Activated naive CD4-positive, alpha-beta T cell treated with anti-CD3 and anti-CD28 coated beads, Interleukin-2, amount 50 U/mL, for 72 hours (primary cell): ENCODE data around the gene RIPPLY2. TPM values are rescaled to one million over a fixed set of nuclear protein-coding genes. Genes with fewer than 3 reads are reported as not detected.
"Not testable (repeated sequence)": the region's sequence is repeated elsewhere in the genome, so short reads cannot be mapped to it uniquely, and the experiment has no call there.

Experiments used
- ATAC-seq, 2 donors: fragments of 150-1000 bp; cut with Tn5 transposase; 2 replicates each; pipeline ENCODE4 v1.10.0; 2021; ENCODE audit warnings: mild to moderate bottlenecking in 2 of 2, moderate library complexity in 2 of 2
- DNase-seq, 2 donors: peaks; one replicate each; pipeline ENCODE4 v3.0.0; 2021 to 2022; ENCODE audit warnings: low spot score in 2 of 2
- H3K27ac Mint-ChIP-seq, 2 donors: one replicate each; pipeline ENCODE4 v1.8.0; 2022; ENCODE audit warnings: mild to moderate bottlenecking in 2 of 2, mixed read lengths in 2 of 2
- H3K36me3 Mint-ChIP-seq, 2 donors: one replicate each; pipeline ENCODE4 v1.8.0; 2022; ENCODE audit warnings: mixed read lengths in 2 of 2
- H3K9me3 Mint-ChIP-seq, 2 donors: one replicate each; pipeline ENCODE4 v1.8.0; 2022; ENCODE audit warnings: mixed read lengths in 2 of 2
- total RNA-seq, 2 donors: library from RNA; stranded (reverse); gene quantifications; one replicate each; pipeline ENCODE4 v1.2.3, GENCODE V29; 2022

Gene RIPPLY2
- total RNA-seq, 2 donors from 2014 or later: not detected

- no peaks in the 10 kb centered on the region for H3K9me3 Mint-ChIP-seq
- ATAC-seq: no peak
- H3K27ac Mint-ChIP-seq: no peak overlapping the region
- no peaks in the 10 kb centered on the region for H3K36me3 Mint-ChIP-seq
- DNase-seq: no peak
These were observed 25.9 kb downstream of the RIPPLY2 start for GRCh38 chr6:83878902-83879644.

- no peak for ATAC-seq
- H3K9me3 Mint-ChIP-seq: no peaks in the 10 kb centered on the region
- H3K27ac Mint-ChIP-seq: peak overlapping the region in 1 of 2 donors; percentile 12
- no peak for DNase-seq
- H3K36me3 Mint-ChIP-seq: no peaks in the 10 kb centered on the region
These were observed 26.6 kb downstream of the RIPPLY2 start for GRCh38 chr6:83879746-83880145.

- ATAC-seq (no peak), DNase-seq (no peak)
- Mint-ChIP-seq H3K27ac (no peak overlapping the region), H3K9me3 (no peaks in the 10 kb centered on the region), H3K36me3 (peaks cover 0 to under 1% of the 10 kb centered on the region in 2 donors)
These were observed 30.1 kb downstream of the RIPPLY2 start for GRCh38 chr6:83883240-83883639.

- DNase-seq (no peak), ATAC-seq (peak; percentile 40 to 56)
- H3K9me3 Mint-ChIP-seq: peaks cover 0 to 6% of the 10 kb centered on the region in 2 donors
- no peak overlapping the region for H3K27ac Mint-ChIP-seq
- H3K36me3 Mint-ChIP-seq: peaks cover 0 to 5% of the 10 kb centered on the region in 2 donors
These were observed 31.4 kb downstream of the RIPPLY2 start for GRCh38 chr6:83884523-83884922.

- DNase-seq (no peak), ATAC-seq (no peak)
- Mint-ChIP-seq H3K27ac (peak overlapping the region in 1 of 2 donors; percentile 38), H3K9me3 (peaks cover 0 to 6% of the 10 kb centered on the region in 2 donors), H3K36me3 (peaks cover 0 to 5% of the 10 kb centered on the region in 2 donors)
These were observed 32.8 kb downstream of the RIPPLY2 start for GRCh38 chr6:83885984-83886383.

GRCh38 chr6:83889621-83890020, 36.5 kb downstream of the RIPPLY2 start:
- Mint-ChIP-seq H3K27ac (no peak overlapping the region), H3K9me3 (peaks cover 0 to 6% of the 10 kb centered on the region in 2 donors), H3K36me3 (peaks cover 0 to 5% of the 10 kb centered on the region in 2 donors)
- DNase-seq (no peak), ATAC-seq (no peak)

- Mint-ChIP-seq H3K27ac (no peak overlapping the region), H3K9me3 (peaks cover 0 to 6% of the 10 kb centered on the region in 2 donors), H3K36me3 (peaks cover 0 to 5% of the 10 kb centered on the region in 2 donors)
- ATAC-seq (no peak), DNase-seq (no peak)
These were observed 37.4 kb downstream of the RIPPLY2 start for GRCh38 chr6:83890520-83890919.

GRCh38 chr6:83891586-83891985, 38.4 kb downstream of the RIPPLY2 start:
- ATAC-seq: no peak
- Mint-ChIP-seq H3K36me3 (peaks cover 7 to 14% of the 10 kb centered on the region in 2 donors), H3K27ac (no peak overlapping the region), H3K9me3 (peaks cover 6% of the 10 kb centered on the region in 2 donors)
- no peak for DNase-seq

- H3K27ac Mint-ChIP-seq: no peak overlapping the region
- ATAC-seq (no peak), DNase-seq (no peak)
- peaks cover 6% of the 10 kb centered on the region in 2 donors for H3K9me3 Mint-ChIP-seq
- H3K36me3 Mint-ChIP-seq: peaks cover 7 to 15% of the 10 kb centered on the region in 2 donors
These were observed 39.9 kb downstream of the RIPPLY2 start for GRCh38 chr6:83893024-83893423.

GRCh38 chr6:83897094-83897493, 43.9 kb downstream of the RIPPLY2 start:
- not testable (repeated sequence) for H3K27ac Mint-ChIP-seq, DNase-seq, ATAC-seq
- Mint-ChIP-seq H3K36me3 (peaks cover 29 to 32% of the 10 kb centered on the region in 2 donors), H3K9me3 (peaks cover 12 to 18% of the 10 kb centered on the region in 2 donors)

- no peak for ATAC-seq
- no peak overlapping the region for H3K27ac Mint-ChIP-seq
- peaks cover 32 to 38% of the 10 kb centered on the region in 2 donors for H3K9me3 Mint-ChIP-seq
- no peak for DNase-seq
- peaks cover 50 to 60% of the 10 kb centered on the region in 2 donors for H3K36me3 Mint-ChIP-seq
These were observed 48.5 kb downstream of the RIPPLY2 start for GRCh38 chr6:83901624-83902023.

GRCh38 chr6:83904395-83904794, 51.2 kb downstream of the RIPPLY2 start:
- DNase-seq (no peak), ATAC-seq (no peak)
- peaks cover 32 to 43% of the 10 kb centered on the region in 2 donors for H3K9me3 Mint-ChIP-seq
- H3K36me3 Mint-ChIP-seq: peaks cover 59 to 62% of the 10 kb centered on the region in 2 donors
- H3K27ac Mint-ChIP-seq: no peak overlapping the region

GRCh38 chr6:83905648-83906047, 52.5 kb downstream of the RIPPLY2 start:
- H3K36me3 Mint-ChIP-seq: peaks cover 51 to 55% of the 10 kb centered on the region in 2 donors
- DNase-seq (no peak), ATAC-seq (no peak)
- H3K9me3 Mint-ChIP-seq: peaks cover 30 to 42% of the 10 kb centered on the region in 2 donors
- H3K27ac Mint-ChIP-seq: no peak overlapping the region

Other genes starting within 250 kb of the RIPPLY2 start
- not detected for gene SNAP91, start 144.3 kb upstream of the RIPPLY2 start, total RNA-seq
- 10 to 100 TPM; 25.8 to 42.1 TPM for gene CYB5R4, start 6.3 kb downstream of the RIPPLY2 start, total RNA-seq
- gene MRAP2, start 180.4 kb downstream of the RIPPLY2 start, total RNA-seq: not detected